Small intestine (tissue), 7 donors: Measurements from ENCODE around the gene PCBD2. TPM values are rescaled to one million over a fixed set of nuclear protein-coding genes. Genes with fewer than 3 reads are reported as not detected.
"Not testable (repeated sequence)": the region's sequence is repeated elsewhere in the genome, so short reads cannot be mapped to it uniquely, and the experiment has no call there.

Experiments
- DNase-seq, 2 donors: peaks; one replicate each; pipeline versions ENCODE4 v3.0.0 to v3.0.0-alpha.2; 2013
- FAIRE-seq: peaks from 2 replicates; lab custom pipeline; 2012; peaks lifted over from hg19 to GRCh38; lab: Jason Lieb, UNC
- H3K27ac ChIP-seq, 3 donors: one replicate each; pipeline ENCODE4 v1.5.1; 2013; ENCODE audit warnings: low read length in 2 of 3, mild to moderate bottlenecking in 2 of 3, control low read depth in 1 of 3, inconsistent platforms in 1 of 3, low read depth in 1 of 3, moderate library complexity in 1 of 3
- H3K27me3 ChIP-seq, 3 donors: one replicate each; pipeline ENCODE4 v1.6.1; 2013; ENCODE audit warnings: low read length in 3 of 3, inconsistent platforms in 1 of 3; ENCODE audit not compliant: control insufficient read depth in 3 of 3, insufficient read depth in 3 of 3
- H3K36me3 ChIP-seq, 3 donors: one replicate each; pipeline ENCODE4 v1.6.1; 2013; ENCODE audit warnings: low read length in 3 of 3, inconsistent platforms in 1 of 3, low read depth in 1 of 3, mild to moderate bottlenecking in 1 of 3, moderate library complexity in 1 of 3; ENCODE audit not compliant: control insufficient read depth in 3 of 3, insufficient read depth in 2 of 3
- H3K4me1 ChIP-seq, 3 donors: one replicate each; pipeline ENCODE4 v1.6.1; 2013; ENCODE audit warnings: low read length in 2 of 3, inconsistent platforms in 1 of 3, low read depth in 1 of 3, mild to moderate bottlenecking in 1 of 3, moderate library complexity in 1 of 3; ENCODE audit not compliant: control insufficient read depth in 3 of 3, insufficient read depth in 2 of 3
- H3K4me3 ChIP-seq, 3 donors: one replicate each; pipeline ENCODE4 v1.5.1; 2013; ENCODE audit warnings: low read length in 3 of 3, control low read depth in 1 of 3, inconsistent platforms in 1 of 3, low read depth in 1 of 3, mild to moderate bottlenecking in 1 of 3, moderate library complexity in 1 of 3
- H3K9me3 ChIP-seq, 2 donors: one replicate each; pipeline ENCODE4 v1.6.1; 2013; ENCODE audit warnings: low read depth in 1 of 2, low read length in 1 of 2; ENCODE audit not compliant: control insufficient read depth in 2 of 2, insufficient read depth in 1 of 2
- WGBS, 3 donors: extraction: QIAGEN DNeasy Blood & Tissue Kit; methylation state at CpG; one replicate each; pipeline ENCODE4 v1.1.7; 2013; 5-methylcytosine and 5-hydroxymethylcytosine counted together
- polyA plus RNA-seq, 4 donors: library from polyadenylated mRNA; stranded (reverse) in 3 of 4; unstranded in 1 of 4; fragments of 200-250 nt in 3 of 4; fragments of 120-200 nt in 1 of 4; gene quantifications; one replicate each; pipeline versions ENCODE4 v1.2.1 to v1.2.3, GENCODE V29; 2013
- donor health status: healthy with polysubstance abuse.
- donor health status: control.
- donor health status: control.
- donor health status: Bipolar disorder and iron deficiency.
- donor health status: healthy.

The PCBD2 gene
- polyA plus RNA-seq, 4 donors, result 5.9 to 19.2 (median 12.4) TPM

DNA sequence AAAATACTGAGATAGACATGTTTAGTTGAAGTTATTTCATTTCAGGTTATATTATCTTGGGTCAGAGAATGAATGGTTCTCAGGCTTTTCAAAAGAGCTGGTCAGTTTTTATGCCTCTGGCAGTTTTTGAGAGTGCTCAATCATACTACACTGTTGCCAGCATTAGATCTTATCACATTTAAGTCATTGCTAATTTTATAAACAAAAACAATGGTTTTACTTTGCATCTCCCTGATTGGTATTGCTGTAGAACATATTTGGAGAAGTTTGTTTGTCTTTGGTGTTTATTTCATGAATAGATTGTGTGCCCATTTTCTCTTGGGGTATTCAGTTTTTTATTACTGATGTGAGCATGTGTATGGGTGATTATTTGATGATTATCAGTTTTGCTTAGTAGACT, 64.2 kb downstream of the PCBD2 start:
- Histone ChIP-seq H3K4me1 (no peaks in the 10 kb centered on the region), H3K27me3 (no peaks in the 10 kb centered on the region), H3K27ac (no peak overlapping the region), H3K9me3 (no peaks in the 10 kb centered on the region), H3K36me3 (peaks cover 0 to 17% (median 8%) of the 10 kb centered on the region in 3 donors), H3K4me3 (no peak overlapping the region)
- DNase-seq (no peak), FAIRE-seq (no peak)

DNA sequence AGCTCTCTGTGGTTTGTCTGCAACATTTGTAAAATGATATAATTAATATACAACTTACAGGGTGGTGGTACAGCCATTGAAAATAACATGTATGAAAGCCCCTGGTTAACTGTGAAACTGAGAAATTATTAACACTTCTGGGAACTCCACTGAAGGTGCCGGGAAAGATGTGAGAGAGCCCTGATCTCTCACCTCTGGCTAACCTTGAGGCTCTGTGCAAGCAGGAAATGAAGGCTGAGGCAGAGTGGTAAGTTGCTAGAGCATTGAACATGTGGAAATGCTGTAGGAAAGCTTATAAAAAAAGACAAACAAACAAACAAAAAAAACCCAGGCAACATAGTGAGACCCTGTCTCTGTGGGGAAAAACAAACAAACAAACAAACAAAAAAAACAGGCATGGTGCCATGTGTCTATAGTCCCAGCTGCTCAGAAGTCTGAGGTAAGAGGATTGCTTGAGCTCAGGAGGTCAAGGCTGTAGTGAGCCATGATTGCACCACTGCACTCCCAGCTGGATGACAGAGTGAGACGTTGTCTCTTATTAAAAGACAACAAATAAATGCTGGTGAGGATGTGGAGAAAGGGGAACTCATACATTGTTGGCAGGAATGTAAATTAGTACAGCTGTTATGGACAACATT, 70.3 kb downstream of the PCBD2 start:
- no peak for DNase-seq
- FAIRE-seq, result no peak
- Histone ChIP-seq H3K4me3 (no peak overlapping the region), H3K36me3 (peaks cover 0 to 11% (median 9%) of the 10 kb centered on the region in 3 donors), H3K9me3 (peaks cover 2 to 28% of the 10 kb centered on the region in 2 donors), H3K27ac (no peak overlapping the region), H3K4me1 (no peaks in the 10 kb centered on the region), H3K27me3 (no peaks in the 10 kb centered on the region)
- 50 to 76% (median 70%) methylated on average over 2 of the region's 2 CpGs for WGBS, 3 donors

DNA sequence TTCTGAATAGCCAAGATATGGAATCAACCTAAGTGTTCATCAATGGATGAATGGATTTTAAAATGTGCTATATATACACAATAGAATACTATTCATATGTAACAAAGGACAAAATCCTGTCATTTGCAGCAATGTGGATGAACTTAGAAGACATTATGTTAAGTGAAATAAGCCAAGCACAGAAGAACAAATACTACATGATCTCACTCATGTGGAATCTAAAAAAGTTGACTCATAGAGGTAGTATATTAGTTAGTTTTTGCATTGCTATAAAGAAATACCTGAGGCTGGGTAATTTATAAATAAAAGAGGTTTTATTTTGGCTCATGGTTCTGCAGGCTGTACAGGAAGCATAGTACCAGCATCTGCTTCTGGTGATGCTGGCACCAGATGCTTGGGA, 70.9 kb downstream of the PCBD2 start:
- DNase-seq (no peak), FAIRE-seq (no peak)
- Histone ChIP-seq H3K36me3 (peaks cover 0 to 9% (median 5%) of the 10 kb centered on the region in 3 donors), H3K27me3 (no peaks in the 10 kb centered on the region), H3K4me1 (no peaks in the 10 kb centered on the region), H3K4me3 (no peak overlapping the region), H3K9me3 (peaks cover 2 to 31% of the 10 kb centered on the region in 2 donors), H3K27ac (no peak overlapping the region)

DNA sequence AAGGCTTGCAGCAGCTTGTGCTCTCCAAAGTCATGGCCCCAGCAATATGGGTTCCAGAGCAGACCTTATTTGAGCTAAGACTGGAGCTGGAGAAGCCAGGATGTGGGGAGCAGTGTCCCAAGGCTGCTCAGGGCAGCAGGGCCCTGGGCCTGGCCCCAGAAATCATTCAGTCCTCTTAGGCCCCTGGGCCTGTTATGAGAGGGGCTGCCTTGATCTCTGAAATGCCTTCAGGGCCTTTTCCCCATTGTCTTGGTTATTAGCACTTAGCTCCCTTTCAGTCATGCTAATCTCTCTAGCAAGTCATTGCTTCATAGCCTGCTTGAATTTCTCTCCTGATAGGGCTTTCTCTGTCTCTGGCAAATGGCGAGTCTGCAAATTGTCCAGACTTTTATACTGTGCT, 71.9 kb downstream of the PCBD2 start:
- no peak for FAIRE-seq
- no peak for DNase-seq
- 92 to 100% (median 100%) methylated on average over 1 of the region's 1 CpG for WGBS, 3 donors

DNA sequence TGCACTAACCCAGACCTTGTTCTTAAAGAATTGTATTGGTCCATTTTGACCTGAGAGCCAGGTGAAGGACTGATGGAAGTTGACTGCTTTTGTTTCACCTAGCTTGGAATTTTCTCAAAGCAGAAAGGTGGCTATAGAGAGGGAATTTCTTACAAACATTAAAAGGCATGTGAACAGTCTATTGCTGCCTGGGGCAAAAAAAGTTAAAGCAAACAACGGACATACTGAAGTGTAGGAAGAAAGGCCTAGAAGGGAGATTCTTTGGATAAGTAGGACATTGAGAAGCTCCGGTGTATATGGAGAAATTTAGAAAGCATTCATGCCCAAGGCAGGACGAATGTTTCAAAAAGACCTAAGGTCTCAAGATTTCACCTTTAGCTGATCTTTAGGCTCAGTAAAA, 74.5 kb downstream of the PCBD2 start:
- Histone ChIP-seq H3K4me3 (no peak overlapping the region), H3K27ac (no peak overlapping the region), H3K27me3 (no peaks in the 10 kb centered on the region), H3K9me3 (peaks cover 2 to 40% of the 10 kb centered on the region in 2 donors), H3K4me1 (no peaks in the 10 kb centered on the region), H3K36me3 (peaks cover 0 to 3% (median 2%) of the 10 kb centered on the region in 3 donors)
- FAIRE-seq (no peak), DNase-seq (no peak)
- WGBS, 3 donors, result 92 to 94% (median 94%) methylated on average over 3 of the region's 3 CpGs

More for the DNA sequence above, 71.9 kb downstream of the PCBD2 start:
- Histone ChIP-seq H3K4me1 (no peaks in the 10 kb centered on the region), H3K9me3 (peaks cover 2 to 39% of the 10 kb centered on the region in 2 donors), H3K36me3 (peaks cover 0 to 5% (median 2%) of the 10 kb centered on the region in 3 donors), H3K27me3 (no peaks in the 10 kb centered on the region), H3K4me3 (no peak overlapping the region), H3K27ac (no peak overlapping the region)

DNA sequence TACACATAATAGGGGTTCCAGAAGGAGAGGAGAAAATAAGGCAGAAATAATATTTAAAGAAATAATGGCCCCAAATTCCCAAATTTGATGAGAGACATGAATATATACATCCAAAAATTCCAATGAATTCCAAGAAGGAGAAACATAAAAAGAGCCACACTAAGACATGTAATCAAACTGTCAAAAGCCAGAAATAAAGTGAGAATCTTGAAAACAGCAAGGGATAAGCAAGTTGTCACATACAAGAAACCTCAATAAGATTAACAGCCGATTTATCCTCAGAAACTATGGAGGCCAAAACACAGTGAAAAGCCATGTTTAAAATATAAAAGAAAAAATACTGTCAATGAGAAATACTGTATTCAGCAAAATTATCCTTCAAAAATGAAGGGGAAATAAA, 77.3 kb downstream of the PCBD2 start:
- Histone ChIP-seq H3K4me1 (no peaks in the 10 kb centered on the region), H3K36me3 (no peaks in the 10 kb centered on the region), H3K27ac (no peak overlapping the region), H3K9me3 (peaks cover 2 to 28% of the 10 kb centered on the region in 2 donors), H3K27me3 (no peaks in the 10 kb centered on the region), H3K4me3 (no peak overlapping the region)
- FAIRE-seq (no peak), DNase-seq (no peak)
- WGBS, 3 donors, result 96 to 97% (median 96%) methylated on average over 1 of the region's 1 CpG

DNA sequence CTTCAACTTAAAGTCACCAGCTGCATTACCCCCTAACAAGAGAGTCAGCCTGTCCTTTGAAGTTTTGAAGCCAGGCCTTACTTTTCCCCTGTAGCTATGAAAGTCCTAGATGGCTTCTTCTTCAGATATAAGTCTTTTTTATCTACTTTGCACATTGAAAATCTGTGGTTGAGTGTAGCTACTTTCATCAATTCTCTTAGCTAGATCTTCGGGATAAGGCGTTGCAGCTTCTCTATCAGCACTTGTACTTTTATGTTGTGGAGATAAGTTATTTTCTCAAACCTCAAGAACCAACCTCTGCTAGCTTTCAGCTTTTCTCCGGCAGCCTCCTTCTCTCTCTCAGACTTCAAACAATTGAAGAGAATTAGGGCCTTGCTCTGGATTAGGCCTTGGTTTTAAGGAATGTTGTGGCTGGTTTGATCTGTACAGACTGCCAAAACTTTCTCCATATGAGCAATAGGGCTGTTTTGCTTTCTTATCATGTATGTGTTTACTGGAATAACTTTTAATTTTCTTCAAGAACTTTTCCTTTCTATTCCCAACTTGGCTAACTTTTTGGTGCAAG, 84.4 kb downstream of the PCBD2 start:
- no peaks in the 10 kb centered on the region for H3K36me3 ChIP-seq
- no peak overlapping the region for H3K27ac ChIP-seq
- no peaks in the 10 kb centered on the region for H3K9me3 ChIP-seq
- FAIRE-seq (no peak), DNase-seq (no peak)
- no peak overlapping the region for H3K4me3 ChIP-seq
- H3K27me3 ChIP-seq, result no peaks in the 10 kb centered on the region
- WGBS, 3 donors, result 77 to 85% (median 83%) methylated on average over 3 of the region's 3 CpGs
- H3K4me1 ChIP-seq, result no peaks in the 10 kb centered on the region

DNA sequence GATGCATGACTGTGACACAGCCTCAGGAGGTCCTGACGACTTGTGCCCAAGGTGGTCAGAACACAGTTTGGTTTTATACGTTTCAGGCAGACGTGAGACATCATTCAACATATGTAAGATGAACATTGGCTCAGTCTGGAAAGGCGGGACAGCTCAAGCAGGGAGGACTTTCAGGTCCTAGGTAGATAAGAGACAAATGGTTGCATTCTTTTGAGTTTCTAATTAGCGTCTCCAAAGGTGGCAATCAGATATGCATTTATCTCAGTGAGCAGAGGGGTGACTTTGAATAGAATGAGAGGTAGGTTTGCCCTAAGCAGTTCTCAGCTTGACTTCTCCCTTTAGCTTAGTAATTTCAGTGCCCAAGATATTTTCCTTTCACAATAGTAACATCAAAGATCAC, 85.3 kb downstream of the PCBD2 start:
- H3K9me3 ChIP-seq, H3K4me1 ChIP-seq, H3K27me3 ChIP-seq, H3K4me3 ChIP-seq, H3K36me3 ChIP-seq, FAIRE-seq, DNase-seq, H3K27ac ChIP-seq: not testable (repeated sequence)
- 73 to 91% (median 87%) methylated on average over 5 of the region's 5 CpGs for WGBS, 3 donors

DNA sequence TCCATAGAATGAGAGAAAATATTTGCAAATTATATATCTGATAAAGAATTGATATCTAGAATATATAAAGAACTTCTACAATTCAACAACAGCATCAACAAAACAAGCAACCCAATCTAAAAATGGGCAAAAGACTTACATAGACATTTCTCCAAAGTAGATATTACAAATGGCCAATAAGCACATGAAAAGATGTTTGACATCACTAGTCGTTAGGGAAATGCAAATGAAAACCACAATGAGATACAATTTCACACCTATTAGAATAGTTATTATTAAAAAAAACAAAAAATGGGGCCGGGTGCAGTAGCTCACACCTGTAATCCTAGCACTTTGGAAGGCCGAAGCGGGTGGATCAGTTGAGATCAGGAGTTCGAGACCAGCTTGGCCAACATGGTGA, 87.2 kb downstream of the PCBD2 start:
- Histone ChIP-seq H3K27me3 (no peaks in the 10 kb centered on the region), H3K27ac (no peak overlapping the region), H3K9me3 (no peaks in the 10 kb centered on the region), H3K4me3 (no peak overlapping the region), H3K36me3 (peaks cover 0 to 4% (median 0%) of the 10 kb centered on the region in 3 donors), H3K4me1 (no peaks in the 10 kb centered on the region)
- DNase-seq (no peak), FAIRE-seq (no peak)
- WGBS, 3 donors, result 94 to 95% (median 94%) methylated on average over 5 of the region's 5 CpGs
